ENCODE measurements around the gene NOS2.

DNA sequence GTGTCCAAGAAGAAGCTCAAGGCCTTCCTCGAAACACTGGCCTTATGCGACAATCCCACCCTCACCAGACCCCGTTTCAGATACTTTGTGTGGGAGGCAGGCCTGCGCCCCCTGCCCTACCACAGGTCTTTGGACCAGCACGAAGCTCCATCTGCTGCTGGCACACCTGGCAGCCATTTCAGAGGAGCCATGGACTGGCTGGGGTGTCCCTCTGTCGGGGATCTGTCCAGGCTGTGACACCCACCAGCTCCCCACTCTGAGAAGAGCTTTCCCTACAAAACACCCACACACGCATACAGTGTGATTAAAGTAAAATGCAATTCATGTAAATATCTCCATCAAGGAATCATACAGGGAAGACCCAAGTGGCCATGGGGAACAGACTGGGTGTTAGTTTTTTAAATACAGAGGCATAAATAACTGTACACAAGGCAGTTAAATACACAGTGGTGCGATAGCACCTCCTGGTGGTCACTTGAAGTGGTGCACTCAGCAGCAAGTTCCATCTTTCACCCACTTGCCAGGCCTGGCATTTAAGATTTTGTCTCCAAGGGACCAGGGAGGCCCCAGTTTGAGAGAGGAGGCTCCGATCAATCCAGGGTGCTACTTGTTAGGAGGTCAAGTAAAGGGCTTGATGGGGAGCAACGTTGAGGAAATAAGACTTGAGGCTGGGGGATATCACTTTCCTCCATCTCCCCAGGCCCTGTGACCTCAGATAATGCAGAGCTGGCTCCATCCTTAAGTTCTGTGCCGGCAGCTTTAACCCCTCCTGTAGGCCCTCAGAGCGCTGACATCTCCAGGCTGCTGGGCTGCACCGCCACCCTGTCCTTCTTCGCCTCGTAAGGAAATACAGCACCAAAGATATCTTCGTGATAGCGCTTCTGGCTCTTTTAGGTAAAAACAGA lies 43.6 kb downstream of the NOS2 start:
- TF ChIP-seq GATA2 (IDR thresholded peaks at IDR 0.05; ENCODE audit: low read depth, low read length) (no peak), GATA3 (IDR thresholded peaks at IDR 0.05; ENCODE audit: low read depth, low read length) (no peak)

All from SH-SY5Y (cell line).